GM19372 (cell line): ENCODE results near the gene RBBP8NL.
"Not testable (repeated sequence)": the region's sequence is repeated elsewhere in the genome, so short reads cannot be mapped to it uniquely, and the experiment has no call there.

ENCODE experiments used
- ATAC-seq: cut with Tn5 transposase; IDR thresholded peaks from one replicate; pipeline ENCODE4 v1.9.1; 2021; ENCODE audit warnings: mild to moderate bottlenecking, low read depth, moderate library complexity; ENCODE audit not compliant: unreplicated experiment

Gene RBBP8NL

GRCh38 chr20:62381202-62381797, 46.0 kb downstream of the RBBP8NL start:
- ATAC-seq: no peak

GRCh38 chr20:62378215-62378614, 49.1 kb downstream of the RBBP8NL start:
- ATAC-seq: no peak

GRCh38 chr20:62377615-62378178, 49.6 kb downstream of the RBBP8NL start:
- ATAC-seq: no peak

DNA sequence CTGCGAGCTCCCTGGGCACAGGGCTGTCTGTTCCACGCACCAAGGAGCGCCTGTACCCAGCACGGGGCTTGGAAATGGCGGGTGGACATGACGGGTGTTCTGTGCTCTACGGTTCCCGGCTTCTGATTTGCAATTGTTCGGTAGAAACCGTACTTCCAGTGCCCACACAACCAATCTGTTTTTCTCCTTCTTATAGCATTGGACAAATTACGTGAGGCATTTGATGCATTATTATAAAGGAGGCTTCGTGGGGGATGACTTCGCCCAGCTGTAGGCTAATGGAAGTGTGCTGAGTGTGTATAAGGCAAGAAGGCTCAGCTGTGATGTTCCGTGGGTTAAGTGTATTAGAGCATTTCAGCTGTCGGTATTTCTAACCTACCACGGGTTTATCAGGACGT, 50.3 kb downstream of the RBBP8NL start:
- ATAC-seq: no peak

GRCh38 chr20:62376112-62377063, 51.0 kb downstream of the RBBP8NL start:
- no peak for ATAC-seq

- ATAC-seq: no peak
Observed at GRCh38 chr20:62374331-62375152, 52.8 kb downstream of the RBBP8NL start.

DNA sequence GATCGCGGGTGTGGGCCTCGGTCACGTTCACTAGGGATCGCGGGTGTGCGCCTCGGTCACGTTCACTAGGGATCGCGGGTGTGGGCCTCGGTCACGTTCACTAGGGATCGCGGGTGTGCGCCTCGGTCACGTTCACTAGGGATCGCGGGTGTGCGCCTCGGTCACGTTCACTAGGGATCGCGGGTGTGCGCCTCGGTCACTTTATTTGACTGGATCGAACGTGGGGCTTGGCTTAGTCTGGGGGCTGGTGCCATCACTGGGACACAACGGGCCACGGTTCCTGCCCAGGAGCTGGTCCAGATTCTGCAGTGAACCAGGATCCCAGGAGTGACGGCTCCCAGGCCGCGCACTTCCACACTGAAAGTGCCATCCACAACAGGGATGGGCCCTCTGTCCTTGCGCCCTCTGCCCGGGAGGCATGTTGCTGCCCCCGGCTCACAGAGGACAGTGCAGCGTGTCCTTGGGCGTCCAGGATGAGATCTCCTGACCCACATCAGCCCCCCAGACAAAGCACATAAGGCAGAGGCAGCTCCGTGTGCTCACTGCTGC, 53.6 kb downstream of the RBBP8NL start:
- ATAC-seq: not testable (repeated sequence)

DNA sequence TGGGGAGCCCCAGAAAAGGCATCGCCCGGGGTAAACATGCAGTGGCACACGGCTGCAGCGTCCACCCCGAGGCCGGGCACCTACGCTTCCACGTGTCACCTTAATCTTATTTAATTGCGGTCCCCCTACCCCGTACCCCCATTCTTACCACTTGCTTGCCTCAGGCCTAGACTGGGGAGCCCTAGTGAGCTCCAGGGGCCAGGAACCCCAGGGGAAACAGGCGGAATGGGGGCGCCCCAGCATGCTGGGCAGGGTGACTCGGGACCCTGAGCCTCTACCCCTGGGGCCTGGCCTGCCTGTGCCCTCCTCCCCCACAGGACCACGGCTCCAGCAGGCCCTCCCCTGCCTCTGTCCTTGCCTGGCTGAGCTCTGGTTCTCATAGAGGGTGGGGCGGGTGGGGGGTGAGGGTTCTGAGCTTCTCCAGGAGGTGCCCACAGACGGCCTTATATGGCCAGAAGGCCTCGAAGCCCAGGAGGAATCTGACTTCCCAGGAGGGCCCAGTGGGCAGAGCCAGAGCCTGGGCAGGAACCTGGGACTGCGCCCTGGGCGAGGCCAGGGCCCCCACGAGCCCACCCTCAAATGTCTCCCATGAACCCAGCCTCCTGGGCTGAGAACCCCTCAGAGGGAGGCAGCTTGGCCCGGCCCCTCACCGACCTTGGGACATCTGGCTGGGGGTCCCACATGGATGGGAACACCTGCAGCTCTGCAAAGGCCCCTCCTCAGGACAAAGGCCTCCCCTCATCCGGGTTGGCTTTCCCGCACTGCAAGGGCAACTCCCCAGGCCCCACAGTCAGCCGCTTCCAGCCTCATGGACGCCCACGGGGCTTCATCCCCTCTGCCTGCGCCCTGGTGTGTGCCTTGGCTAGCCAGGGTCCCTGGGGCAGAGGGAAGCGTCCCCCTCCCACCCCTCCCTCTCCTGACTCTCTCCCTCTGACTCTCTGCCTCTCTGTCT, 55.0 kb downstream of the RBBP8NL start:
- ATAC-seq: no peak

DNA sequence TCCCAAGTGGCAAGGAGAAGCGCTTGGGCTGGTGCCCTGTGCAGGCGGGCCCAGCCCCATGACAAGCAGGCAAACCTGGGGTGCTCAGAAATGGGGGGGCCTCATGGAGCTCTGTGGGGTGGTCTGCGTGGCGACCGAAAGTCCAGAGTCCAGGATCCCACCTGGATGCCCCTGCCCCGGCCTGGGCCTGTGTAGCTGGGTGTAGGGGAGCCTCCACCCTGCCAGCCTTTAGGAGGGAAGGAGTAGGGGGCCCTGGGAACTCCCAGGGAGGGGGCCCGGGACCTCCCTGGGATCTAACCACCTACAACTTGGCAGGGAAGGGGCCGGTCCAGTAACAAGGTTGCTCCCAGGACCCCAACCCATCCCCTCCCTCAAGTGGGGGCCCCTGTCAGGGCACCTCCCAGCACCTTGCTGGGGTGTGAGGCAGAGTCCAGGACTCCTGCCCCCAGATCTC, 55.7 kb downstream of the RBBP8NL start:
- no peak for ATAC-seq

DNA sequence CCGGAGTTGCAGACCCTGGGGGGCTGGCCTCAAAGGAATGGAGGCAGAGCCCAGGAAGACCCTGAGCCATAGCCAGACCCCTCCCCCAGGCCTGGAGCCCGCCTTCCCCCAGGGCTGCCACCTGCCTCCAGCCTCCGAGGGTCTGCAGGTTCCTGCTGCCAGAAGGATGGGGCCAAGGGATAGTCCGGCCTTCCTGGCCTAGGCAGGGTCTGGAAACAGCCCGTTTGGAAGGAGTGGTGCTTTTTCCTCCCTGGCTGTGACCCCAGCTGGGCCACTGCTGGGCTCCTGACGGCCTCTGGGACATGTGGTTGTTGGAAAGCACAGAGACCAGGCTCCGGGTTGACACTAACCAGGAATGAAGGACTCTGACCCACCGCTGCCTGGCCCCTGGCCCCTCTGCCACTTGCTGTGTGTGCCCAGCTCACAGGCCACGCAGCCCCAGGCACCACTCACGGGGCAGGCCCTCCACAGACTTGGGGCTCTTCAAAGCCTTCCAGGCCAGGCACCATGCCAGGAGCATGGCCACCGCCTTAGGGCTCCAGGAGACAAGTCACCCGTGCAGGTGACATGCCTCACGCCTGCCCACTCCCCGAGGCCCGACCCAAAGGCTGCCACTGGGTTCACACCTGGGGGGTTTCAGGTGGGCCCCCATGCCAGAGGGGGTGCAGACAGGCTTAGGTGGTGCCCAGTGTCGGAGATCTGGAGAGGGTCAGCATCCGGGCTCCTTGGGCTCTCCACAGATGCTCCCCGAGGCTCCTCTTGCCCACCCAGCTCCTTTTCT, 56.3 kb downstream of the RBBP8NL start:
- no peak for ATAC-seq

DNA sequence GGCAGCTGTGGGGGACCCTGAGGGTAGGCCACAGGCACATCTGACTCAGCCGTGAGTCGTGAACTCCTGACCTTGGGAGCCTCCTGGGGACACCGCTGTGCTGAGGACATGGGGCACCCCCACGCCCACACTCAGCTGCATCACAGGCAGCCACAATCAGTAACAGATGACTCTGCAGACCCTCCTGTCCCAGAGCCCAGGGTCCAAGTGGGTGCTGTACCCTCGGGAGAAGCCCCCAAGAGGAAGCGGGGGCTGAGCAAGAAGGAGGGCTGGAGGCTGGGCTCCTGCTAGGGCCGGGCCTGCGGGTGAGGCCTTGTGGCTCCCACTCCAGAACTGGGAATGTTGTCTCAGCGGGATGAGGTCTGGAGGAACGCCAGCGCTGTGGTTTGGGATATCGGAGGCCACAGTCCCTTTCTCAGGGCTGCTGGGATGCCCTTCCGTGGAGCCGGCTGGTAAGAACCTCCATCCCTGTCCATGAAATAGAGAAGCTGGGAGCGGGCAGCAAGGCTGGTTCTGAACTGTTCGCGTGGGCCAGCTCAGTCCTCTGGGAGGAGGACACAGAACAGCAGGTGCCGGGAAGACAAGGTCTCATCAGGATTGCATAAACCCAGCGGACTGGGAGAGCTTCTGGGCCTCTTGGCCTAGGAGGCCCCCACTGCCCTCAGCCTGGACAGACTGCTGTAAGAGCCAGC, 57.1 kb downstream of the RBBP8NL start:
- ATAC-seq: no peak

GRCh38 chr20:62369815-62370114, 57.6 kb downstream of the RBBP8NL start:
- ATAC-seq: no peak

DNA sequence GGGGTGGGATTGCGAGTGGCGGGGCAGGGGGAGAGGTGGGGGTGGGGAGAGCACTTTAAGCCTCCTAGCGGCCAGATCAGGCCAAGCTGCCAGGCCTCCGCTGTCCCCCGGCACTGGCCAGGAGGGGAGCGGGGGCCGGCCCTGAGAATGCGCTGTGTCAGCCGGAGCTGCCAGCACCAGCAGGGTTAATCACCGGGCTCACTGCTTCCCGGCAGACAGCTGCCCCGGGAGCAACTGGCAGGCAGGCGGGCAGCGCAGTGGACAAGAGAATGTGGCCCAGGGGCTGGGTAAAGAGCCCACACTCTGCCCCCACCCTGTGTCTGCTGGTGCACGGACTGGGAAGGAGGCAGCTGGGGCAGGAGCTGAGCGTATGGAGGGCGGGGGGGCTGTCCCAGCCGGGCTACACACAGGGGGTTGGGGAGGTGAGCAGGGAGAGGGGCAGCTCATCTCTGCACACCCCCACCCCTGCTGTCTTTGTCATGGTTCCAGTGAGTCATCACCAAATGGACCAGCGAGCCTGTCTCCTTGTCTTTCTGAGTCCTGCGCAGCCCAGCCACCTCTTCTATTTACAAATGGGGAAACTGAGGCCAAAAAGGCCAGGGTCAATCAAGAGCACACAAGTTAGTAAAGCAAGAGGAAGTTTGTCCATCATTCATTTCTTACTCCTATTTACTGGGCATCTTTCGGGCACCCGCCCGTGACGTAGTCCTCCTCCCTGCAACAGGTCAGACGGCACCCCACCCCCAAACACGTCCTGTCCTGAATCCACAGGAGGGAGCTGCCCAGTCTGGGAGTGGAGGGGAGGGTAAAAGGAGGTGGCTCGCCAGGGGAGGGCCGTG, 58.1 kb downstream of the RBBP8NL start:
- no peak for ATAC-seq

DNA sequence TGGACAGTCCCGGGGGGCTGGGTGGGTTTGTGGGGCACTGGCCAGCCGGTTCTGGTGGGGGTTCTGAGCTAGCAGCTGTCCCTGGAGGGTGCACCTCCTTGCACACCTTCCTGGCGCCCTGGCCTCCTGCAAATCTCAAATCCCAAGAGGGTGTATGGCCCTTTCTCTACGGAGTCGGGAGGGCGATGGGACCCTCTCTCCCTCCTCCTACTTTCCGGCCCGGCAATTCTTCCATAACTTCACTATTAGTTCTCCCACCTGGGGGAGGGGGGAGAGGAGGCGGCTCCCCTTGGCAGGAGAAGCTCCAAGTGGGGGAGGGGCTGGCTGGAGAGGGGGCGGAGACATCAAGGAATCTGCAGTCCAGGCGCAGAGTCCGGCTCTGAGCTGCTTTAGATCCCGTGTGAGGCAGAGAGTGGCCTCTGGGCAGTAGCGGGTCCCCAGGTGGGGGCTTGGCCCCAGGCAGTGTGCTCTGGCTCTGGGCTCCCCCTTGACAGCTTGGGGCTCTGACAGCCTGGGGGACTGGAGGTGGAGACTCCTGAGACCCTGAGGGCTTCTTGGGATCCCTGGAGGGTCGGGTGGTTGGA, 58.9 kb downstream of the RBBP8NL start:
- ATAC-seq: no peak

GRCh38 chr20:62367633-62368391, 59.5 kb downstream of the RBBP8NL start:
- no peak for ATAC-seq

GRCh38 chr20:62367136-62367632, 60.2 kb downstream of the RBBP8NL start, which contains the start of gene LAMA5:
Gene LAMA5 (minus strand): TSS chr20:62367312. CDS start chr20:62367245, 67 bp downstream.
- ATAC-seq: peak; percentile 44
